H1 (cell line): Measurements from ENCODE around the gene RHO. TPM values are rescaled to one million over a fixed set of nuclear protein-coding genes. Genes with fewer than 3 reads are reported as not detected.

Source experiments
- CTCF ChIA-PET: fragments of 300-600 bp; sonication (Branson Sonifier 250); formaldehyde crosslinking; loops from one replicate; lab custom pipeline; 2021; ENCODE audit not compliant: partially characterized antibody; lab: Charles Lee
- POLR2A ChIA-PET: fragments of 300-600 bp; sonication (Branson Sonifier 250); formaldehyde crosslinking; loops from one replicate; lab custom pipeline; 2021; ENCODE audit warnings: inconsistent platforms; ENCODE audit not compliant: partially characterized antibody; lab: Charles Lee
- DNase-seq, 2 experiments: peaks; one replicate each; pipeline versions ENCODE4 v3.0.0 to v3.0.0-alpha.2; 2010 to 2022; ENCODE audit warnings: low spot score in 2 of 2, low read depth in 1 of 2, mixed read lengths in 1 of 2
- FAIRE-seq: peaks from 2 replicates; lab custom pipeline; 2011; peaks lifted over from hg19 to GRCh38; lab: Jason Lieb, UNC
- H2AFZ ChIP-seq: 2 replicates; pipeline ENCODE4 v1.8.1; 2012; ENCODE audit warnings: low read length, inconsistent platforms
- H2AK5ac ChIP-seq: 2 replicates; pipeline ENCODE4 v1.6.1; 2013; ENCODE audit warnings: low read depth, low read length
- H2BK120ac ChIP-seq: replicated peaks from 2 replicates; pipeline ENCODE3; 2013; ENCODE audit warnings: low read depth, low read length, inconsistent platforms
- H2BK12ac ChIP-seq: 2 replicates; pipeline ENCODE4 v1.6.1; 2013; ENCODE audit warnings: low read depth, low read length
- H2BK15ac ChIP-seq: 2 replicates; pipeline ENCODE4 v1.6.1; 2013; ENCODE audit warnings: low read length
- H2BK20ac ChIP-seq: 2 replicates; pipeline ENCODE4 v1.6.1; 2013; ENCODE audit warnings: low read length
- H2BK5ac ChIP-seq: 2 replicates; pipeline ENCODE4 v1.6.1; 2013; ENCODE audit warnings: low read depth, low read length
- H3K14ac ChIP-seq: 2 replicates; pipeline ENCODE4 v1.6.1; 2013; ENCODE audit warnings: inconsistent platforms; ENCODE audit not compliant: insufficient read length
- H3K18ac ChIP-seq: 2 replicates; pipeline ENCODE4 v1.6.1; 2013; ENCODE audit warnings: low read length; ENCODE audit errors: extremely low read depth
- H3K23ac ChIP-seq: 2 replicates; pipeline ENCODE4 v1.6.1; 2013; ENCODE audit warnings: inconsistent platforms; ENCODE audit not compliant: insufficient read length
- H3K23me2 ChIP-seq: 2 replicates; pipeline ENCODE4 v1.6.1; 2013; ENCODE audit warnings: low read depth, low read length
- H3K27ac ChIP-seq: 2 replicates; pipeline ENCODE4 v1.6.1; 2011; ENCODE audit warnings: low read depth, low read length, inconsistent platforms
- H3K27me3 ChIP-seq, 4 experiments: replicated peaks in 1 of 4; 1 replicate in 1 of 4; 2 replicates in 3 of 4; pipeline versions ENCODE4 v1.6.1 to v1.8.1; 2011 to 2013; ENCODE audit warnings: low read length in 3 of 4, mild to moderate bottlenecking in 3 of 4, inconsistent platforms in 2 of 4, mixed read lengths in 2 of 4, moderate library complexity in 1 of 4; ENCODE audit not compliant: control insufficient read depth in 3 of 4, insufficient read depth in 3 of 4; ENCODE audit errors: extremely low read depth in 1 of 4
- H3K36me3 ChIP-seq, 4 experiments: 2 replicates each; pipeline versions ENCODE4 v1.6.1 to v1.8.1; 2011 to 2013; ENCODE audit warnings: mild to moderate bottlenecking in 4 of 4, low read length in 3 of 4, moderate library complexity in 2 of 4, control low read depth in 1 of 4, inconsistent platforms in 1 of 4; ENCODE audit not compliant: insufficient read depth in 4 of 4, control insufficient read depth in 2 of 4
- H3K4ac ChIP-seq: replicated peaks from 2 replicates; pipeline ENCODE3; 2013; ENCODE audit warnings: low read length, low read depth, mixed read lengths, inconsistent platforms; ENCODE audit not compliant: insufficient read length
- H3K4me1 ChIP-seq, 4 experiments: replicated peaks in 1 of 4; 1 replicate in 1 of 4; 2 replicates in 3 of 4; pipeline versions ENCODE4 v1.6.1 to v1.8.1; 2011 to 2013; ENCODE audit warnings: low read length in 3 of 4, inconsistent platforms in 2 of 4, mixed read lengths in 1 of 4; ENCODE audit not compliant: insufficient read depth in 4 of 4, control insufficient read depth in 3 of 4
- H3K4me2 ChIP-seq, 2 experiments: 2 replicates each; pipeline versions ENCODE4 v1.6.1 to v1.8.1; 2011 to 2013; ENCODE audit warnings: low read depth in 2 of 2, low read length in 2 of 2, control low read depth in 1 of 2, inconsistent platforms in 1 of 2, mild to moderate bottlenecking in 1 of 2; ENCODE audit not compliant: insufficient read depth in 1 of 2
- H3K4me3 ChIP-seq, 4 experiments: fragments of 200-600, 300-600 bp in 1 of 4; sonication (generic), shearing (Covaris generic), sonication (Bioruptor Twin) in 1 of 4; 2 replicates each; pipeline versions ENCODE4 v1.5.1 to v1.8.1; 2011 to 2016; ENCODE audit warnings: low read length in 4 of 4, low read depth in 3 of 4, control low read depth in 2 of 4, inconsistent platforms in 2 of 4, mild to moderate bottlenecking in 2 of 4, mixed read lengths in 1 of 4, moderate library complexity in 1 of 4; ENCODE audit not compliant: insufficient read depth in 2 of 4; ENCODE audit errors: extremely low read depth in 1 of 4
- H3K56ac ChIP-seq: replicated peaks from 2 replicates; pipeline ENCODE3; 2013; ENCODE audit warnings: low read depth, mild to moderate bottlenecking, mixed read lengths, low read length, inconsistent platforms; ENCODE audit not compliant: insufficient read length
- H3K79me1 ChIP-seq: 2 replicates; pipeline ENCODE4 v1.6.1; 2013; ENCODE audit warnings: low read depth, low read length, control low read depth
- H3K79me2 ChIP-seq, 2 experiments: 2 replicates each; pipeline versions ENCODE4 v1.6.1 to v1.8.1; 2012 to 2013; ENCODE audit warnings: low read length in 2 of 2, mild to moderate bottlenecking in 2 of 2, inconsistent platforms in 1 of 2; ENCODE audit not compliant: insufficient read depth in 2 of 2, control insufficient read depth in 1 of 2
- H3K9ac ChIP-seq, 4 experiments: replicated peaks in 1 of 4; 1 replicate in 1 of 4; 2 replicates in 3 of 4; pipeline versions ENCODE4 v1.6.1 to v1.8.1; 2011 to 2013; ENCODE audit warnings: low read depth in 3 of 4, low read length in 3 of 4, control low read depth in 2 of 4, mild to moderate bottlenecking in 2 of 4, moderate library complexity in 2 of 4, inconsistent platforms in 1 of 4; ENCODE audit errors: extremely low read depth in 1 of 4
- H3K9me3 ChIP-seq, 2 experiments: 2 replicates each; pipeline versions ENCODE4 v1.6.1 to v1.8.1; 2012 to 2013; ENCODE audit warnings: mild to moderate bottlenecking in 2 of 2, moderate library complexity in 2 of 2, control low read depth in 1 of 2, inconsistent platforms in 1 of 2, low read depth in 1 of 2, low read length in 1 of 2, mixed read lengths in 1 of 2; ENCODE audit not compliant: insufficient read depth in 2 of 2
- H4K20me1 ChIP-seq, 2 experiments: replicated peaks in 1 of 2; 2 replicates each; pipeline versions ENCODE3 to v1.8.1; 2011 to 2013; ENCODE audit warnings: inconsistent platforms in 2 of 2, low read length in 2 of 2, mild to moderate bottlenecking in 1 of 2; ENCODE audit not compliant: insufficient read depth in 2 of 2, control insufficient read depth in 1 of 2
- H4K5ac ChIP-seq: 2 replicates; pipeline ENCODE4 v1.6.1; 2013; ENCODE audit warnings: low read length, low read depth, mixed read lengths, inconsistent platforms; ENCODE audit not compliant: insufficient read length
- H4K8ac ChIP-seq: 2 replicates; pipeline ENCODE4 v1.8.0; 2013; ENCODE audit warnings: mild to moderate bottlenecking, moderate library complexity, low read length, inconsistent platforms; ENCODE audit not compliant: insufficient read depth; ENCODE audit errors: extremely low read depth
- H4K91ac ChIP-seq: replicated peaks from 2 replicates; pipeline ENCODE3; 2013; ENCODE audit warnings: low read length, mixed read lengths, inconsistent platforms; ENCODE audit not compliant: insufficient read length
- BCL11A ChIP-seq, 2 experiments: IDR thresholded peaks; one replicate each; pipeline ENCODE4 v1.6.1; 2011; ENCODE audit warnings: low read depth in 2 of 2, low read length in 2 of 2, mild to moderate bottlenecking in 2 of 2
- CBX5 ChIP-seq: fragments of 300-800, 300-1000 bp; sonication (generic); IDR thresholded peaks from 2 replicates; pipeline ENCODE4 v1.7.1; 2016; ENCODE audit warnings: antibody characterized with exemption, low read length, low read depth
- CHD1 ChIP-seq: IDR thresholded peaks from 2 replicates; pipeline ENCODE4 v1.6.1; 2012; ENCODE audit warnings: low read depth, low read length, improper control_type of control experiment
- EGR1 ChIP-seq: IDR thresholded peaks from 2 replicates; pipeline ENCODE4 v1.6.1; 2011; ENCODE audit warnings: low read depth, low read length, borderline replicate concordance
- EP300 ChIP-seq, 2 experiments: IDR thresholded peaks; 1 replicate in 1 of 2; 2 replicates in 1 of 2; pipeline ENCODE4 v1.6.1; 2011 to 2012; ENCODE audit warnings: low read depth in 2 of 2, low read length in 2 of 2, mild to moderate bottlenecking in 2 of 2, borderline replicate concordance in 1 of 2, inconsistent platforms in 1 of 2, moderate library complexity in 1 of 2
- EZH2 ChIP-seq: fragments of 200-600 bp; sonication (generic); IDR thresholded peaks from 2 replicates; pipeline ENCODE4 v1.7.1; 2012; ENCODE audit warnings: low read depth, mild to moderate bottlenecking, moderate library complexity, low read length, inconsistent platforms; ENCODE audit not compliant: severe bottlenecking
- GTF2F1 ChIP-seq: IDR thresholded peaks from 2 replicates; pipeline ENCODE4 v1.6.1; 2012; ENCODE audit warnings: low read depth, low read length, improper control_type of control experiment, borderline replicate concordance
- KDM1A ChIP-seq: fragments of 200-600, 300-600 bp; sonication (generic); IDR thresholded peaks from 2 replicates; pipeline ENCODE4 v1.7.1; 2016; ENCODE audit warnings: mild to moderate bottlenecking, low read length, borderline replicate concordance
- POLR2A ChIP-seq, 2 experiments: IDR thresholded peaks; 1 replicate in 1 of 2; 2 replicates in 1 of 2; pipeline ENCODE4 v1.6.1; 2011; ENCODE audit warnings: low read depth in 2 of 2, low read length in 2 of 2, mild to moderate bottlenecking in 2 of 2; ENCODE audit errors: control extremely low read depth in 1 of 2
- POU5F1 ChIP-seq: IDR thresholded peaks from 2 replicates; pipeline ENCODE4 v1.6.1; 2011; ENCODE audit warnings: low read depth, mild to moderate bottlenecking, low read length, moderate library complexity
- RBBP5 ChIP-seq: IDR thresholded peaks from 2 replicates; pipeline ENCODE4 v1.7.1; 2012; ENCODE audit warnings: low read depth, mild to moderate bottlenecking, inconsistent platforms, low read length, moderate library complexity, borderline replicate concordance
- SAP30 ChIP-seq: fragments of 300-600 bp; sonication (generic); IDR thresholded peaks from 2 replicates; pipeline ENCODE4 v1.7.1; 2012; ENCODE audit warnings: low read length, moderate library complexity, mild to moderate bottlenecking, inconsistent platforms; ENCODE audit not compliant: insufficient read depth, insufficient replicate concordance
- SUZ12 ChIP-seq: fragments of 200-600 bp; sonication (generic); IDR thresholded peaks from 2 replicates; pipeline ENCODE4 v1.6.1; 2012; ENCODE audit warnings: mild to moderate bottlenecking, inconsistent platforms, low read length, moderate library complexity, mixed read lengths
- TAF1 ChIP-seq: IDR thresholded peaks from 2 replicates; pipeline ENCODE4 v1.6.1; 2011; ENCODE audit warnings: mild to moderate bottlenecking, low read depth, low read length
- TBP ChIP-seq: IDR thresholded peaks from 2 replicates; pipeline ENCODE4 v1.6.1; 2011; ENCODE audit warnings: low read depth, low read length, improper control_type of control experiment
- WGBS, 2 experiments: shearing (Covaris generic) in 1 of 2; methylation state at CpG; one replicate each; pipeline versions ENCODE4 v1.1.6 to v1.1.7; 2013 to 2015; ENCODE audit warnings: low lambda C conversion rate in 2 of 2, mixed read lengths in 2 of 2, inconsistent platforms in 1 of 2, low coverage in 1 of 2, missing lambda C conversion rate in 1 of 2; ENCODE audit not compliant: insufficient replicate concordance in 2 of 2, insufficient coverage in 1 of 2, insufficient read length in 1 of 2; ENCODE audit errors: extremely low coverage in 1 of 2, missing lambda C conversion rate in 1 of 2; 5-methylcytosine and 5-hydroxymethylcytosine counted together
- polyA plus RNA-seq, 7 experiments: library from polyadenylated mRNA; depleted of rRNA in 3 of 7; stranded (reverse) in 5 of 7; unstranded in 2 of 7; fragments of >200 nt in 5 of 7; fragments of 200-250 nt in 2 of 7; gene quantifications; 1 replicate in 5 of 7; 2 replicates in 1 of 7; 4 replicates in 1 of 7; pipeline versions ENCODE4 v1.2.1 to v1.2.3, GENCODE V29; 2011 to 2013; ENCODE audit warnings: missing spikeins in 2 of 7, mixed read lengths in 2 of 7
- total RNA-seq: library from RNA; stranded (reverse); fragmentation: NEBNext Ultra II Directional; extraction: Animal tissue kit (Norgen Biotek cat#: 25700); gene quantifications from 2 replicates; pipeline ENCODE4 v1.2.1, GENCODE V29; 2021

Gene RHO
- total and polyA plus RNA-seq, 2 of the 8 experiments (the other 6 are each of a cell fraction or from before 2014, with no cell fraction given) = not detected

GRCh38 chr3:129562803-129563202 is 34.4 kb downstream of the RHO start:
- 93% methylated on average over 16 of the region's 19 CpGs; no CpG with 5 or more reads in 1 of the 2 experiments for WGBS, 2 experiments
- CTCF ChIA-PET = interaction anchor here (1.3 to 1.6 kb wide), 3 partner anchors 10 to 73 kb away, joined by 3 to 6 read pairs (median 4); partner anchors contain the start of gene PLXND1
- no peak for TF ChIP-seq BCL11A (IDR thresholded peaks at IDR 0.05; ENCODE audit: low read depth in 2 of 2, low read length in 2 of 2)
- TF ChIP-seq EGR1 = no peak
- no peak for TF ChIP-seq EZH2
- no peak for TF ChIP-seq GTF2F1
- no peak for TF ChIP-seq POLR2A (IDR thresholded peaks at IDR 0.05; ENCODE audit: control extremely low read depth in 1 of 2, low read depth in 2 of 2, low read length in 2 of 2)
- TF ChIP-seq EP300 (IDR thresholded peaks at IDR 0.05; ENCODE audit: borderline replicate concordance in 1 of 2, low read depth in 2 of 2, low read length in 2 of 2) = no peak
- no peak for TF ChIP-seq RBBP5
- no peak for TF ChIP-seq CBX5
- no peak for TF ChIP-seq POU5F1
- no peak for TF ChIP-seq SAP30
- TF ChIP-seq SUZ12 = no peak
- no peak for TF ChIP-seq KDM1A
- TF ChIP-seq TBP = no peak
- no peak for TF ChIP-seq CHD1
- TF ChIP-seq TAF1 = no peak

More at GRCh38 chr3:129562803-129563202, 34.4 kb downstream of the RHO start:
- Histone ChIP-seq H2BK20ac (no peak overlapping the region), H4K20me1 (no peaks in the 10 kb centered on the region), H3K9ac (no peak overlapping the region), H2AK5ac (no peak overlapping the region), H2BK120ac (no peak overlapping the region), H4K5ac (no peak overlapping the region), H3K4me3 (no peak overlapping the region), H2BK15ac (no peak overlapping the region), H3K18ac (no peak overlapping the region), H3K9me3 (no peaks in the 10 kb centered on the region), H3K56ac (no peak overlapping the region), H2BK5ac (no peak overlapping the region), H3K36me3 (no peaks in the 10 kb centered on the region; a peak in 1 of 8 replicates), H4K8ac (no peak overlapping the region), H4K91ac (no peak overlapping the region), H3K27me3 (no peaks in the 10 kb centered on the region), H3K79me1 (no peaks in the 10 kb centered on the region), H3K14ac (no peak overlapping the region), H3K79me2 (no peaks in the 10 kb centered on the region), H3K4me2 (no peak overlapping the region), H3K23ac (no peak overlapping the region), H3K27ac (no peak overlapping the region), H3K4ac (no peak overlapping the region), H3K23me2 (no peaks in the 10 kb centered on the region), H2BK12ac (peak overlapping the region; percentile 27; the same call in 1 of the 2 replicates), H3K4me1 (peaks cover 0 to 4% (median under 1%) of the 10 kb centered on the region in 4 experiments; a peak in 3 of 7 replicates), H2AFZ (no peak overlapping the region)
- no peak for DNase-seq
- POLR2A ChIA-PET = interaction anchor here (1.3 kb wide), 1 partner anchor 36 kb away, joined by 3 read pairs; no protein-coding TSS in a partner anchor
- FAIRE-seq = no peak
